Endothelial cell of umbilical vein (primary cell): ENCODE measurements around the gene CLRN1. TPM values are rescaled to one million over a fixed set of nuclear protein-coding genes. Genes with fewer than 3 reads are reported as not detected.

Source experiments
- BruUV-seq: library from RNA; stranded (reverse); fragments of 400-500 nt; replicated peaks from 2 replicates; lab custom pipeline; 2021; lab: Mats Ljungman, UMichigan
- CTCF ChIA-PET: fragments of 300-600, 350-600 bp; sonication (Branson Sonifier 250); formaldehyde crosslinking; loops from one replicate; lab custom pipeline; 2021; ENCODE audit warnings: antibody characterized with exemption, inconsistent platforms; lab: Charles Lee
- POLR2A ChIA-PET: fragments of 300-600, 350-600 bp; sonication (Branson Sonifier 250); formaldehyde crosslinking; loops from one replicate; lab custom pipeline; 2021; ENCODE audit warnings: antibody characterized with exemption, inconsistent platforms; lab: Charles Lee
- DNase-seq: peaks from one replicate; pipeline ENCODE4 v3.0.0-alpha.2; 2011; ENCODE audit warnings: low read depth, low spot score
- FAIRE-seq: peaks from 2 replicates; lab custom pipeline; 2011; peaks lifted over from hg19 to GRCh38; lab: Jason Lieb, UNC
- H2AFZ ChIP-seq: 2 replicates; pipeline ENCODE4 v1.6.0; 2012; ENCODE audit warnings: low read depth, low read length, control low read depth, inconsistent platforms
- H3K27ac ChIP-seq: 2 replicates; pipeline ENCODE4 v1.5.1; 2011; ENCODE audit warnings: low read depth, mild to moderate bottlenecking, control low read depth, low read length, moderate library complexity; ENCODE audit not compliant: insufficient read depth
- H3K27me3 ChIP-seq, 2 experiments: 2 replicates each; pipeline versions ENCODE4 v1.6.0 to v1.6.1; 2011; ENCODE audit warnings: low read length in 2 of 2, mixed read lengths in 1 of 2; ENCODE audit not compliant: control insufficient read depth in 2 of 2, insufficient read depth in 2 of 2
- H3K36me3 ChIP-seq, 2 experiments: 2 replicates in 1 of 2; 3 replicates in 1 of 2; pipeline ENCODE4 v1.5.1; 2011; ENCODE audit warnings: low read length in 2 of 2, mild to moderate bottlenecking in 1 of 2, moderate library complexity in 1 of 2; ENCODE audit not compliant: control insufficient read depth in 2 of 2, insufficient read depth in 2 of 2; ENCODE audit errors: extremely low read depth in 1 of 2
- H3K4me1 ChIP-seq: 3 replicates; pipeline ENCODE4 v1.5.1; 2011; ENCODE audit warnings: mild to moderate bottlenecking, low read length; ENCODE audit not compliant: control insufficient read depth, insufficient read depth; ENCODE audit errors: extremely low read depth
- H3K4me2 ChIP-seq: 2 replicates; pipeline ENCODE4 v1.6.1; 2011; ENCODE audit warnings: low read length, control low read depth, mixed read lengths; ENCODE audit not compliant: insufficient read depth
- H3K4me3 ChIP-seq, 3 experiments: fragments of 200-600 bp in 1 of 3; sonication (generic), shearing (Covaris generic) in 1 of 3; replicated peaks in 1 of 3; 2 replicates each; pipeline ENCODE4 v1.5.1; 2011 to 2016; ENCODE audit warnings: control low read depth in 3 of 3, low read length in 3 of 3, mild to moderate bottlenecking in 2 of 3, inconsistent platforms in 1 of 3, low read depth in 1 of 3, moderate library complexity in 1 of 3; ENCODE audit not compliant: insufficient read depth in 1 of 3
- H3K79me2 ChIP-seq: 2 replicates; pipeline ENCODE4 v1.6.0; 2012; ENCODE audit warnings: low read length, inconsistent platforms; ENCODE audit not compliant: control insufficient read depth, insufficient read depth
- H3K9ac ChIP-seq: replicated peaks from 2 replicates; pipeline ENCODE3; 2011; ENCODE audit warnings: low read length, control low read depth; ENCODE audit not compliant: insufficient read depth; ENCODE audit errors: extremely low read depth
- H3K9me1 ChIP-seq: replicated peaks from 3 replicates; pipeline ENCODE4 v1.6.0; 2011; ENCODE audit warnings: mild to moderate bottlenecking, low read length; ENCODE audit not compliant: control insufficient read depth, insufficient read depth; ENCODE audit errors: extremely low read depth
- H3K9me3 ChIP-seq: replicated peaks from 2 replicates; pipeline ENCODE4 v1.5.1; 2012; ENCODE audit warnings: low read length, inconsistent platforms; ENCODE audit not compliant: control insufficient read depth, insufficient read depth
- H4K20me1 ChIP-seq: replicated peaks from 2 replicates; pipeline ENCODE3; 2011; ENCODE audit warnings: mild to moderate bottlenecking, low read length; ENCODE audit not compliant: control insufficient read depth, insufficient read depth; ENCODE audit errors: extremely low read depth
- CTCF ChIP-seq, 2 donors: IDR thresholded peaks; 1 replicate in 1 of 2; 2 replicates in 1 of 2; pipeline ENCODE4 v1.5.1; 2011; ENCODE audit warnings: low read length in 2 of 2, mild to moderate bottlenecking in 2 of 2, moderate library complexity in 2 of 2, control low read depth in 1 of 2, inconsistent platforms in 1 of 2, low read depth in 1 of 2; ENCODE audit not compliant: insufficient read depth in 1 of 2; ENCODE audit errors: extremely low read depth in 1 of 2
- EZH2 ChIP-seq: IDR thresholded peaks from 2 replicates; pipeline ENCODE4 v1.6.1; 2012; ENCODE audit warnings: borderline replicate concordance, low read depth, mild to moderate bottlenecking, moderate library complexity, low read length, inconsistent platforms; ENCODE audit not compliant: severe bottlenecking
- FOS ChIP-seq: IDR thresholded peaks from 2 replicates; pipeline ENCODE4 v1.6.1; 2011; ENCODE audit warnings: mild to moderate bottlenecking, low read length, moderate library complexity, borderline replicate concordance; ENCODE audit not compliant: insufficient read depth
- GATA2 ChIP-seq: IDR thresholded peaks from 2 replicates; pipeline ENCODE4 v1.7.0; 2011; ENCODE audit warnings: low read depth, mild to moderate bottlenecking, moderate library complexity, mixed read lengths, low read length; ENCODE audit not compliant: insufficient read length, insufficient read depth
- JUN ChIP-seq: IDR thresholded peaks from 2 replicates; pipeline ENCODE4 v1.6.1; 2011; ENCODE audit warnings: borderline replicate concordance, low read depth; ENCODE audit not compliant: insufficient read length, insufficient read depth
- MAX ChIP-seq: IDR thresholded peaks from 2 replicates; pipeline ENCODE4 v1.6.1; 2011; ENCODE audit not compliant: insufficient read depth, insufficient read length
- MYC ChIP-seq: IDR thresholded peaks from one replicate; pipeline ENCODE4 v1.6.1; 2011; ENCODE audit warnings: mild to moderate bottlenecking, low read depth, low read length
- POLR2A ChIP-seq: IDR thresholded peaks from 2 replicates; pipeline ENCODE4 v1.6.1; 2012; ENCODE audit warnings: low read depth, mild to moderate bottlenecking, control low read depth, low read length
- POLR2AphosphoS5 ChIP-seq: IDR thresholded peaks from 2 replicates; pipeline ENCODE4 v1.6.1; 2012; ENCODE audit warnings: low read depth, mild to moderate bottlenecking, control low read depth, low read length, moderate library complexity; ENCODE audit not compliant: insufficient read depth
- dilution Hi-C: fragments of 300-500 bp; cut with MboI; formaldehyde crosslinking; loops from one replicate; pipeline ENCODE4 v1.15.0; 2019; ENCODE audit warnings: low sequenced_read_pairs; ENCODE audit not compliant: extremely low pct_ligation_motif_present
- intact Hi-C: fragments of 100-400 bp; cut with micrococcal nuclease; formaldehyde crosslinking; loops from one replicate; pipeline ENCODE4 v1.10.0; 2022
- polyA plus RNA-seq, 4 experiments: library from polyadenylated mRNA; depleted of rRNA in 3 of 4; stranded (reverse) in 3 of 4; unstranded in 1 of 4; fragments of >200 nt; gene quantifications; 2 replicates each; pipeline versions ENCODE4 v1.2.1 to v1.2.3, GENCODE V29; 2011 to 2012; ENCODE audit warnings: missing spikeins in 1 of 4
- total RNA-seq: library from RNA; stranded (reverse); gene quantifications from 2 replicates; pipeline ENCODE4 v1.2.3, GENCODE V29; 2021

Gene CLRN1
- total and polyA plus RNA-seq, 2 donors (not counting 3 experiments of a cell fraction or from before 2014, with no cell fraction given) = not detected

GRCh38 chr3:150877303-150877702, 95.2 kb downstream of the CLRN1 start:
- Histone ChIP-seq H3K9me1 (no peaks in the 10 kb centered on the region), H3K9ac (no peak overlapping the region), H3K9me3 (no peaks in the 10 kb centered on the region), H3K36me3 (no peaks in the 10 kb centered on the region), H3K4me1 (no peaks in the 10 kb centered on the region), H3K4me3 (no peak overlapping the region), H2AFZ (no peak overlapping the region), H3K4me2 (no peak overlapping the region), H3K79me2 (no peaks in the 10 kb centered on the region), H3K27me3 (peaks cover 3 to 12% of the 10 kb centered on the region in 2 experiments), H3K27ac (no peak overlapping the region), H4K20me1 (no peaks in the 10 kb centered on the region)
- TF ChIP-seq JUN = no peak
- TF ChIP-seq POLR2A = no peak
- TF ChIP-seq FOS = no peak
- no peak for TF ChIP-seq POLR2AphosphoS5
- TF ChIP-seq MYC = no peak
- no peak for TF ChIP-seq GATA2
- TF ChIP-seq EZH2 = no peak
- TF ChIP-seq MAX = no peak
- TF ChIP-seq CTCF (IDR thresholded peaks at IDR 0.05; ENCODE audit: extremely low read depth in 1 of 2, insufficient read depth in 1 of 2, low read depth in 1 of 2, low read length in 2 of 2) = no peak
- CTCF ChIA-PET = interaction anchor here (1.0 kb wide), 1 partner anchor 12 kb away, joined by 3 read pairs; no protein-coding TSS in a partner anchor
- dilution Hi-C loops (no loop called here), intact Hi-C loops (no loop called here)
- POLR2A ChIA-PET = no interaction called here
- no peak for DNase-seq
- no TSS peak for BruUV-seq
- FAIRE-seq = no peak
